GM19043 (cell line): ENCODE data around the gene CEP85L.
A peak's percentile ranks its signal among the peaks of the same experiment; 100 is the strongest.

Experiments
- ATAC-seq: cut with Tn5 transposase; IDR thresholded peaks from one replicate; pipeline ENCODE4 v1.9.1; 2021; ENCODE audit warnings: low read depth; ENCODE audit not compliant: unreplicated experiment

CEP85L gene

GRCh38 chr6:118651282-118652050 is at the start of gene CEP85L:
Gene CEP85L (minus strand): TSS chr6:118651591. CDS start chr6:118651269, 322 bp downstream.
- ATAC-seq = peak; percentile 79

DNA sequence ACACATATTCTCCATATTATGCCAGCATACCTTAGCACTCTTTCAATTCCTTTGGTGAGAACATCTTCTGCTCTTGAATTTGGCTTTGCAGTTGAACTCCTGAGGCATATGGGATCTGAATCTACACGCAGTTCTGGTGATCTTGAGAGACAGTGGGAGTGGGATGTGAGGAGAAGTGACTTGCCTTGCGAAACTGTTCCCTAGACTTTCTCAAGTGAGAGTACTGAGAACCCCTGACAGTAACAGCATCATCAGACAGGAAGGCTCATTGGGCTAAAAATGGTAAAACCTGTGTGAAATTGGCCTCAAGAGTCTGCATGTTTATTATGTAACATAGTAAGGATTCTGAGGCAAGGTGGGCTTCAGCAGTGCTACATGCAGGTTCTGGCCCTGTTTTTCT is 49.1 kb upstream of the CEP85L start:
- ATAC-seq = no peak

DNA sequence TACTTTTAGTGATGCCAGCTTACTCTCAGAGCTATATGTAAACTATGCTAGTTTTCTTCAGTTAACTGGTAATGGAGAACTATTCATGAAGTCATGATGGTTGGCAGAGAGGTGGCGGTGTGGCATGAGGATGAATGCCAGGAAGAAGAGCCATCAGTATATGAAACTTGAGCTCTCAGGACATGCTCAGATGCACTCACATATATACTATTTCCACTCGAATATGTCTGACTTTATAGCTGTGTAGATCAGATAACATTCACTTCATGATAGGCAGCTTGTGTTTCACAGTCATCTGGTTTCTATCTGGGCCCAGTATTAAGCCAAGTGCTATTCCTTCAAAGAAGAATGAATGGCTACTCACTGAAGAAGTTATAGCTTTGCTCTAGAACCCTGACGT is 46.2 kb upstream of the CEP85L start:
- ATAC-seq = no peak

DNA sequence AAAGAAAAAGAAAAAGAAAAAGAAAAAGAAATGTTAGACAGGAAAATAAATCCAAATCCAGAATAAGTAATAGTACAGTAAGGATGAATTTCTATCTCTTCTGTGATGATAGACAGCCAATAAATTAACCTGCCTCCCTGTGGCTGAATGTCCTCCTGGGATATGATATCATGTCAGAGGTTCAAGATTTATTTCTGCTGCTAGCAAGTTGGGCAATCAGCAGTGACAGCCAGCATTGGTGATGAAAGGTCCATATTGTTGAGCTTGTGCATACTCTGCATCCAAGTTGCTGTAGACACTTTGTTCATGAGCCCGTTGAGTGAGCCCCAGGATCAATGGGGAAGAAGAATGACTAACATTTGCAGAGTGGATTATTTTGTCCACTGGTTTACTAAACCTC is 44.9 kb upstream of the CEP85L start:
- ATAC-seq = no peak

DNA sequence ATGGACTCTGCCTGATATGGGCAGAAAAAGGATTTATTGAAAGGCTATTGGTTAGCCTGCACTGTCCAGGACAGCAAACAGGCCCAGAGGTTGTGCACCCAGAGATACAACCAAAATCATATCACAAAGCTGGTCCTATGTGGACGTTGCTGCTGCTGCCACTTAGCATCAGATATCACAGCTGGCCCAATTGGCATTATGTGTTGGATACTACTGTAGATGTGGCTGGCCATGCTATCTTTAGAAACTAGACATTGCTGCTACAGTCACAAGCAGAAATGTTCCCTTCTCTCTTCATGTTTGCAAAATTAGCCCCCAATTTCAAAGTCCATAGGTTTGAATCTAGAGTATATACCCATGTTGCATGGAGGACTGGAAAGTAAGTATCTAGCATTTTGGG is 42.2 kb upstream of the CEP85L start:
- ATAC-seq = no peak

GRCh38 chr6:118685823-118686449 is 34.5 kb upstream of the CEP85L start:
- ATAC-seq = no peak

DNA sequence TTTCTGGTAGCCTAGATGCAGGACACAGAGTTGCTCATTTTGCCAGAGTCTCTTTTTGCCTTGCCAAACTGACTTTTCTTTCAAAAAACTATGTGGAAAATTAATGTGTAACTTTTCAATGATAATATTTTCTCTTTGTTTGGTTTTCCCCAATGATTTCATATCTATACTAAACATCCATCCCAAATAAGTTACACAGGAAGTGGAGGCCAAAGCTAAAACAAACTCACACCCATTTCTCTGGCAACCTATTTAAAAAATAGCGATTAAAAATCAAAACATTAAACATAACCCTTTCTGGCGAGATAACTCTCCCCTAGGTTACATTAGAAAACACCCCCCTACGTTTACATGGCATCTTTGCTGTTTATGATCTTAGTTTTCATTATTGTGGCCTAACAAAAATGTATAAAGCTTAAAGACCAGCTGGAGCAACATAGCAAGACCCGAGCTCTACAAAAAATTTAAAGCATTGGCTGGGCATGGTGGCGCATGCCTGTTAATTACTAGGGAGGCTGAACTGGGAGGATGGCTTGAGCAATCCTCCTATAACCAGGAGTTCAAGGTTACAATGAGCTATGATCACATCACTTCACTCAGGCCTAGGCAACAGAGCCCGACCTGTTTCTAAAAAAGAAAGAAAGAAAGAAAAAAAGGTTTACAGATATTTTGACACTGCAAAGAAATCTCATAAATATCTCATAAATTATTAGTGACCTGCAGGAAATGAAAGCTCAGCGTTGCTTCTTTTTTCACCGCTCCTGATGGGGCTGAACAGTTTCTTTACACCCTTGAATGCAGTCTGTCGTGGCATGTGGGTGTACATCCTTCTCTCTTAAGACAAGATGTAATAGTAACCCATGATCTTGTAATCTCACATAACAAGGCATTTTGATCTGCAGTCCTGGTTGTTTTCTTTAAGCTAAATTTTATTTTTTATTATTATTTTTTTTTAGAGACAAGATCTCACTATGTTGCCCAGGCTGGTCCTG is 32.8 kb upstream of the CEP85L start:
- ATAC-seq = no peak

GRCh38 chr6:118680452-118681095 is 29.2 kb upstream of the CEP85L start:
- no peak for ATAC-seq

DNA sequence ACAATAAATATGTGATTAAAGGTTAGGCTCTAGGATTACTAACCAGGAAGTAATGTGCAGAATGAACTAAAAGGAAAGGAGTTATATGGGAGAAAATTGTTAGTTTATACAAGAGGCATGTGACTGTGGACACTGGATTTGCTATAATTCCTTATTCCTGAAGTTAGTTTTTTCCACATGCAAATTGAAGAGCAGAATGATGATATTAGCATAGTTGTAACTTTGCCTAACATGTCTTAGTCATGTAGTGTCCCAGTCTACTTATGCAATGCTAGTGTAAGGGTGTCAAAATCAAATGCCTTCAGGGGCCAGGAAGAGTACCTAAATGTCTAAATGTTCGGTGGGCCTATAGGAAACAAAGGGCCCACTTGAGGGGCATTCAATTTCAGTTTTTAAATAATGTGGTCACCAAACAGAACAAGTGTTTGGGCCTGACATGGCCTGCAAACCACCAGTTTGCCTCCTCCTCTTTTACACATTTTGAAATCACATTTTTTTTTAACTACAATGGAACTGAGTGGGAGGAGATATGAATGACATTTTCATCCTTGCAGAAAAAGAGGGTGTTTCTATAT is 28.0 kb upstream of the CEP85L start:
- no peak for ATAC-seq

- no peak for ATAC-seq
Measured at GRCh38 chr6:118678866-118679265, 27.5 kb upstream of the CEP85L start.

DNA sequence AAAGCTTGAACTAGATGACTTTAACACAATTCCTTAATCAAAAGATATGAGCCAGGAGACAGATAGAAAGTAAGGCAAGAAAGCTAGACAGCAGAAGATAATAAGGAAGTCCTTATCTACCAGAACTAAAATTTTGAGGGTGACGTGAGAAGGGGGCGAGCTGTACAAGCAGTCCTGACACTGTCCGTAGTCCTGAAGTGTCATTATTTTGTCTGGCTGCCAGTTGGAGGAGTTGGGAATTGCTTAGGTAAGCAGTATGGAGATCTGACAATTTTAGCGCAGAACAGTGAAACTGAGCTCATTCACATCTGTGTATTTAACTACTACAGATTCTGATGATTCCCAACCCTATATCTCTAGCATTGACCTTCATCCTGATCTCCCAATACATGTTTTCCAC is 25.8 kb upstream of the CEP85L start:
- no peak for ATAC-seq

- no peak for ATAC-seq
Measured at GRCh38 chr6:118675225-118675624, 23.8 kb upstream of the CEP85L start.

GRCh38 chr6:118674772-118675171 is 23.4 kb upstream of the CEP85L start:
- no peak for ATAC-seq

DNA sequence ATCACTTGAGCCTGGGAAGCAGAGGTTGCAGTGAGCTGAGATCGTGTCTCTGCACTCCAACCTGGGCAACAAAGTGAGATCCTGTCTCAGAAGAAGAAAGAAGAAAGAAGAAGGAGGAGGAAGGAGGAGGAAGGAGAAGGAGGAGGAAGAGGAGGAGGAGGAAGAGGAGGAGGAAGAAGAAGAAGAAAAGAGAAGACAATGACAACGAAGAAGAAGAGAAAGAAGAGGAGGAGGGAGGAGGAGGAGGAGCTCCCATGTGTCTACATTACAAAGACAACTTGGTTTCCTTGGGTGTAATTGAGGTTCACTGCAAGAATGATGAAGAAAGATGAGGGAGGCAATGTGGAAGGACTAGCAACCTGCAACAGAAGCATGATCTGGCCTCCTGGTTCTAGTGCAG is 21.3 kb upstream of the CEP85L start:
- ATAC-seq = no peak

DNA sequence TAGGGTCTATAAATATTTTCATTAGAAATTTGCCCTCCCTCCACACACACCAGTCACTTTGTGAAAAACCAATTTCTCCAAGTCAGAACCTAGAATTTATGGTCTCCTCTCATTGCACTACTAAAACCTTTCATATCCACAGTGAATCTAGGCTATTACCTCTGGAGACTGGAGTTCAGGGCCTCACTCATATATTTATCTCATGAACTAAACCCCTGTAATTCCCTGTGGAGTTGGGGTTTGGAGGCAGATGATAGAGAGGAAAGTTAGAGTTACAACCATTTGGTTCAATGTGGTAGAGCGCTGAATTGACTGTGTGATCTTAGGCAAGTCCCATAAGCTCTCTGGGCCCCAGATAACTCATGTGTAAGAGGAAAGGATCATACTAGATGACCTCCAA is 18.2 kb upstream of the CEP85L start:
- ATAC-seq = no peak

GRCh38 chr6:118668761-118669385 is 17.5 kb upstream of the CEP85L start:
- ATAC-seq = no peak

DNA sequence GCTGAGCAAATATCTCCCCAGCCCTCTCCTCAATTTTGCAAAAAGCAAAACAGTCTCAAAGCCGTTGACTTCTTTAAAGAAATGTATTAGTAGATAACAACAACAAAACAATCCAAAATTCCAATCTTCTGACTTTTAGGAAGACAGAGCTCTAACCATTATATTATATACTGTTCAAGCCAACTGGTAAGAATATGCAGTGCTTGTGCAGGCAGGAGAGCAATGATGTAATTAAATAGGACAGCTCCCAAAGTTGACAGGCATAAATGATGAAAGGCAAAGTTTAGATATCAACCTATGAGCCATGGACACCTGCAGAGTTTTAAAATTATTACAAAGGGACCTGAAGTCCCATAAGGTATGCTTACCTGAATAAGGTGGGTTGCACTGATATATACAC is 16.6 kb upstream of the CEP85L start:
- no peak for ATAC-seq

- ATAC-seq = no peak
Measured at GRCh38 chr6:118665011-118665410, 13.6 kb upstream of the CEP85L start.

DNA sequence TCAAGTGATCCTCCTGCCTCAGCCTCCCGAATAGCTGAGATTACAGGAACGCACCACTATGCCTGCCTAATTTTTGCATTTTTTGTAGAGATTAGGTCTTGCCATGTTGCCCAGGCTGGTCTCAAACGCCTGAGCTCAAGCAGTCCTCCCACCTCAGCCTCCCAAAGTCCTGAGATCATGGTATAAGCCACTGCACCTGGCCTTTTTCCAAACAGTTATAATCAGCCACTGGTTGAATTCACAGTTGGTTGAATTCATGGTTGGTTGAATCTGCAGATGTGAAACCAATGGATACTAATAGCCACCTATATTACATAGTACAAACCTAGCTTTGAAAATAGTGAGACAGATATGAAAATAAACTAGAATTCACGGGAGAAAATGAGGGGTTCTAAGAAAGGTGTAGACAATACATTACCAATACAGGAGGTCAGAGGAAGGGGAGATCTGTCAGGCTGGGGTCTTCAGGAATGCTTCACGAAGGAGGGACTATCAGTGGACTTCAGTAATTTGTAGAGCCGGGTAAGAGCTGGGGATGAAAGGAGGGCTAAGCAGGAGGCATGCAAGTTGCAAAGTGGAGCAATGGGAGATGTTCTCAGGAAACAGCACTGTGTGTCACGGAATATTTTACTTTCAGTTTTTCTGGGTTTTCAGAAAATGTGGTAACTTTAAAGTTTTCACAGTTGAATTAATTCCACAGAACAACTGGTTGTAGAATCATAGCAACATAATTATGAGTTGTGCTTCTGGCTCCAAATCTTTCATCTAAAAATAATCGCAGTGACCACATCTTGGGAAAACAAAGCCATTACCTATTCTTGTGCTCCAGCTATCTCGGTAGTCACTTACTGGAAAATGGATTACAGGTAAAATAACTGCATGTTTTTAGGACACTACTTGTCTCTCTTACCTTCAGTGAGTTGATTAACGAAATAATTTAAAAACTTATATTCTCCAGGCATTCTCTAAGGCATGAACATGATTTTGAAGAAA is 12.9 kb upstream of the CEP85L start:
- no peak for ATAC-seq
